GM21526 (cell line): ENCODE data around the gene ZNF438.
"Not testable (repeated sequence)": the region's sequence is repeated elsewhere in the genome, so short reads cannot be mapped to it uniquely, and the experiment has no call there.

ENCODE experiments used
- ATAC-seq: cut with Tn5 transposase; IDR thresholded peaks from one replicate; pipeline ENCODE4 v1.9.1; 2021; ENCODE audit warnings: moderate library complexity; ENCODE audit not compliant: unreplicated experiment, low FRiP score

ZNF438 gene

DNA sequence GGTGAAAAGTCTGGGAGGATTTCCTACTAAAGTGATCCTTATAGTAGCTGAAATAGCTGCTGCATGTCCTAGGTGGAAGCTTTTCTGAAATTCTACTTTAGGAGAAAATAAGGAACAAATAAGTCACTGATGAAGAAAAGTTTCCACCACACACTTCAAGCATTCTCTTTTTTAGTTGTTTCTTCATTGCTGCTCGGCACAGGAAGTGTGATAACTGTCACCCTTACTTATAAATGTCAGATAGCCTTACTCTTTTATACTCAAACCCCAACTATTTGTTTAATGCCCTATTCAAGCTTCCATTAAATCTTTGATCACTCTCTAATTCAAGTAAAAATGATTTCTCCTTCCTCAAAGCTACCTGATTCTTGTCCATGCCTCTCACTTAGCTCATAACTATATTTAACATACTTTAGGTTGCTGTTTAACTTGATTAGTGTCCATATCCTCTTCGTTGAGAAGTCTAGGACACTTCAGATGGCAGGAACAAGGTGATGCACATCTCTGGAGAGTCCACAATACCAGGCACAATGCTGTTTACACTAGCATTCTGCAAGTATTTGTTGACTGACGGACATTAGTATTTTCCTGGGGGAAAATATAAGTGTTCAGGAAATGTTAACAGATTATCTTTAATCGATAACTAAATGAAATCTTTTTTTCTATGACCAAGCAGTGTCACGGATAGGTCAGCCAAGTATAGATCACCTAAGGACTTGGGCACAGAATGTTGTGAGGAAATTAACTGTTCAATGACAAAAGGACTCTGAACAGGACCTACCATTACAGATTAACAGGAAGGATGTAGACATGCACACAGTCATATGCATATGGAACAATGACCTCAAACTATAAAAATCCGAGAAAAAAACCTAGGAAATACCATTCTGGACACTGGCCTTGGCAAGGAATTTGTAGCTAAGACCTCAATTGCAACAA, 67.4 kb downstream of the ZNF438 start:
- ATAC-seq, result no peak

GRCh38 chr10:30962522-30962921, 69.1 kb downstream of the ZNF438 start:
- ATAC-seq, result no peak

- ATAC-seq, result no peak
Measured at GRCh38 chr10:30959836-30960210, 71.8 kb downstream of the ZNF438 start.

- not testable (repeated sequence) for ATAC-seq
Measured at GRCh38 chr10:30949218-30949617, 82.4 kb downstream of the ZNF438 start.

- no peak for ATAC-seq
Measured at GRCh38 chr10:30944005-30944404, 87.7 kb downstream of the ZNF438 start.

DNA sequence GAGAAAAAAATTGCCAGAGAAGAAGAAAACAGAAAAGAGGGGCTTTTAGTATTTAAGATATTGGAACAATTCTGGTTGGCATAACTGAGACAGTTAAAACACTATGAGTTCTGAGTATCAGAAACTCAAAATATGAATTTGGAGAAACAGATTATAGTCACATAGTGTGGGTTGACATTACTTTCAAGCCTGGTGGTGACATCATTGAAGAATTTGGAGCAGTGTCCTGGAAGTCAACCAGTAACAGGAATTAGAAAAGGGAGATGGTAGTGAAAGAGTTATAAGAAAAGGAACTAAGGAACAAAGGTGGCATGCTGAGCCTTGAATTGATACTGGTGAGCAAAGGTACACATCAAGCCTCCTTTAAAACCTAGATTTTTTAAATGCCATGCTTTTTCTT, 88.2 kb downstream of the ZNF438 start:
- ATAC-seq, result no peak

DNA sequence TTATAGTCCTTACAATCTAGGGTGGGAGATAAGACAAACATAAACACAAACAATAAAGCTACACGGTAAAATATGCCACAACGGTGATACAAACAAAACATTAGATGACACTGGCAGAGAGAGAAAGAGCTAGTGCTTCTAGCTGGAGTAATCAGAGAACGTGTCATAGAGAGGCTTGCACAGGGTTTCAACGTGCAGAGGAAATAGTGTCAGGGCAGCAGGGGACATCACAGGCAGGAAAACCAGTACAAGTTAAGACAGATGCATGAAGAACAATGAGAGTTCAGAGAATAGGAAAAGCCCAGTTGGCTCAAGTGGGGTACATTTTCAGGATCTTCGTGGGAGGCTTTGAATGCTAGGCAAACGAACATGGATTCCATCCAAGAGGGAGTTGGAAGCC, 91.4 kb downstream of the ZNF438 start:
- ATAC-seq, result no peak

GRCh38 chr10:30939643-30940251, 91.9 kb downstream of the ZNF438 start:
- no peak for ATAC-seq

- ATAC-seq, result no peak
Measured at GRCh38 chr10:30935078-30935477, 96.6 kb downstream of the ZNF438 start.

DNA sequence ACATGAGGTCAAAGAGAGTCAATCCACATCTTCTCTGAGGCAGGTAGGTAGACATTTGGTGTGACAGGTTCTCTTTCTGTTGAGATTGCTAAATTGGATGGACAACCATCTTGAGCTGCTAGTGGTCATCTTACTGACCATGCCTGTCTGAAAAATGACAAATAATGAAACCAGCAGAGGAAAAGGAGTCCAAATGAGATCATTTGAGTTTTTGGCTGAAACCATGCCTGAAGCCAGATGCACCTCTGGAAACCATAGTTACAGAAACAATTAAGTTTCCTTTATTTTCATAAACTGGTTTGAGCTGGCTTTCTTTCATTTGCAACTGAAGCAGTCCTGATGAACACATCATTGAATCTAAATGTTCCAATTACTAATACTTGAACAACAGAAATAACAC, 100.6 kb downstream of the ZNF438 start:
- no peak for ATAC-seq

DNA sequence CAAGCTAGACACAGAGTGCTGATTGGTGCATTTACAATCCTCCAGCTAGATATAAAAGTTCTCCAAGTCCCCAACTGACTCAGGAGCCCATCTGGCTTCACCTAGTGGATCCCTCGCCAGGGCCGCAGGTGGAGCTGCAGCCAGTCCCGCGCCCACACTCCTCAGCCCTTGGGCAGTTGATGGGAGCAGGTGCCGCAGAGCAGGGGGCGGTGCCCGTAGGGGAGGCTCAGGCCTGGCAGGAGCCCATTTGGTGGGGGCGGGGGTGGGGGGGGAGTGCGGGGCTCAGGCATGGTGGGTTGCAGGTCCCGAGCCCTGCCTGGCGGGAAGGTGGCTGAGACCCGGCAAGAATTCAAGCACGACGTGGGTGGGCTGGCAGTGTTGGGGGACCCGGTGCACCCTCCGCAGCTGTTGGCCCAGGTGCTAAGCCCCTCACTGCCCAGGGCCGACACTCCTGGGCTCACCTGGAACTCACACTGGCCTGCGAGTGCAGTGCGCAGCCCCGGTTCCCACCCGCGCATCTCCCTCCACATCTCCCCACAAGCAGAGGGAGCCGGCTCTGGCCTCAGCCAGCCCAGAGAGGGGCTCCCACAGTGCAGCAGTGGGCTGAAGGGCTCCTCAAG, 101.7 kb downstream of the ZNF438 start:
- no peak for ATAC-seq

- not testable (repeated sequence) for ATAC-seq
Measured at GRCh38 chr10:30929311-30929729, 102.3 kb downstream of the ZNF438 start.

- peak; percentile 88 for ATAC-seq
Measured at GRCh38 chr10:30928742-30929141, 102.9 kb downstream of the ZNF438 start.

- no peak for ATAC-seq
Measured at GRCh38 chr10:30918651-30919050, 113.0 kb downstream of the ZNF438 start.

- ATAC-seq, result no peak
Measured at GRCh38 chr10:30917789-30918188, 113.9 kb downstream of the ZNF438 start.

- no peak for ATAC-seq
Measured at GRCh38 chr10:30917067-30917466, 114.6 kb downstream of the ZNF438 start.

DNA sequence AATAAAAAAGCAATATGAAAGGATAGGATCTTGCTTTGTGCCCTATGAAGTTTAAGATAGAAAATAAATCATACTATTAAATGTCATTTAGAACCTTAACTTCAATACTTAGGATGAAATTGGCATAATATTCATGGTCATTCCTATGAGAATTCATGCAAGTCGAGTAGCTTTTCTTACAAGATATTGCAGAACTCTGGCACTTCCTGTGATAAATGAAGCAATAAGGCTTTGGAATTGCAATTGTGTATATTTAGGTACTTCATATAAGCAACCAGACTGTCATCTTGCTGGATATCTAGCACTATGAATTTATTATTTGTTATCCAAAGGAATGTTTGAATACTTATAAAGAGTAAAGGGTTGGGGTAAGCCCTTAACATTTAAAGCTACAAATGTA, 116.5 kb downstream of the ZNF438 start:
- no peak for ATAC-seq

- no peak for ATAC-seq
Measured at GRCh38 chr10:30911303-30911863, 120.3 kb downstream of the ZNF438 start.

DNA sequence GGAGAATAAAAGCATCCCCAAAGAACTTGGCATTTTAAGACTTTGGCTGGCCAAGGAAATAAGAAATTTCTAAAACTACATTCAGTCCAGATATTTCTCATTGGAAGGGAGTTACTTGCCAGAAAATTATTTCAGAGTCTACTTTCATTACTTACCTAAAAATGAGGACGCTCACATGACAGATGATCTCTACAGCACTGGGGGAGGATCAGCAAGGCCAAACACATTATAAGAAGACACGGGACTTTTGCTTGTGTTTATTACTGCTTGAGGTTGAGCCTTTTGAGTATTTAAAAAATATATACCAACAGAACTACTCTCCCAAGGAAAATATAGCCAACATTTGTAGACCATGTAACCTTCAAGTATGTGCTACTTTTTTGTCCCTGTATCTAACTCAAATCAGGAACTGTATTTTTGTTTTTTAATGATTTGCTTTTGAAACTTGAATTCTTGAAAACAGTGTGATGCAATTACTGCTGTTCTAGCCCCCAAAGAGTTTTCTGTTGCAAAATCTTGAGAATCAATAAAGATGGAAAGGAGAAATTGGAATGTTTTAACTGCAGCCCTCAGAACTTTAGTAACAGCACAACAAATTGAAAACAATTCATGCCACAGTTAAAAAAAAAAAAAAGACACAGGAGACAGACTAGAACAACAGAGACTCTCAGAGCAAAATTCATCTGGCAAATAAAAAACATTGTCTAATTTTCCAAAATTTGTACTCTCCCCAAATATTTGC, 128.1 kb downstream of the ZNF438 start:
- no peak for ATAC-seq

DNA sequence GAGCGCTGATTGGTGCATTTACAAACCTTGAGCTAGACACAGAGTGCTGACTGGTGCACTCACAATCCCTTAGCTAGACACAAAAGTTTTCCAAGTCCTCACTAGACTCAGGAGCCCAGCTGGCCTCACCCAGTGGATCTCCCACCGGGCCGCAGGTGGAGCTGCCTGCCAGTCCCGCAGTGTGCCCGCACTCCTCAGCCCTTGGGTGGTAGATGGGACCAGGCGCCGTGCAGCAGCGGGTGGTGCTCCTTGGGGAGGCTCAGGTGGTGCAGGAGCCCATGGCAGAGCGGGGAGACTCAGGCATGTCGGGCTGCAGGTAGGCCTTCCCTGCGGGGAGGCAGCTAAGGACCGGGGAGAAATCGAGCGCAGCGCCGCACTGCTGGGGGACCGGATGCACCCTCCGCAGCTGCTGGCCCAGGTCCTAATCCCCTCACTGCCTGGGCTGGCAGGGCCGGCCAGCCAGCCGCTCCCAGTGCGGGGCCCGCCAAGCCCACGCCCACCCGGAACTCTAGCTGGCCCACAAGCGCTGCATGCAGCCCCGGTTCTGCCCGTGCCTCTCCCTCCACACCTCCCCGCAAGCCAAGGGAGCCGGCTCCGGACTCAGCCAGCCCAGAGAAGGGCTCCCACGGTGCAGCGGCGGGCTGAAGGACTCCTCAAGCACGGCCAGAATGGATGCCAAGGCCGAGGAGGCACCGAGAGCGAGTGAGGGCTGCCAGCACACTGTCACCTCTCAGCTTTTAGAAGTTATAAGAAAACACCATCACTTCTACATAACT, 128.9 kb downstream of the ZNF438 start:
- ATAC-seq, result no peak
